Activated T-cell treated with anti-CD3 and anti-CD28 coated beads for 24 hours (primary cell): Measurements from ENCODE around the gene HRH3.

Source experiments
- DNase-seq: peaks from one replicate; pipeline ENCODE4 v3.0.0-alpha.2; 2020; ENCODE audit warnings: low read depth

Gene HRH3

DNA sequence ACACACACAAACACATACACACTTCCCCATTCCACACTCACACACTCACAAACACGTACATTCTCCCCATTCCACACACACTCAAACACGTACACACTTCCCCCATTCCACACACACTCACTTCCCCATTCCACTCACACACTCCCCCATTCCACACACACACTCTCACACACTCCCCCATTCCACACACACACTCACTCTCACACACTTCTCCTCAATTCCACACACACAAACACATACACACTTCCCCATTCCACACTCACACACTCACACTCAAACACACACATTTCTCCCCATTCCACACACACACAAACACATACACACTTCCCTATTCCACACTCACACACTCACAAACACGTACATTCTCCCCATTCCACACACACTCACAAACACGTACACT is 9.6 kb upstream of the HRH3 start:
- DNase-seq = no peak

DNA sequence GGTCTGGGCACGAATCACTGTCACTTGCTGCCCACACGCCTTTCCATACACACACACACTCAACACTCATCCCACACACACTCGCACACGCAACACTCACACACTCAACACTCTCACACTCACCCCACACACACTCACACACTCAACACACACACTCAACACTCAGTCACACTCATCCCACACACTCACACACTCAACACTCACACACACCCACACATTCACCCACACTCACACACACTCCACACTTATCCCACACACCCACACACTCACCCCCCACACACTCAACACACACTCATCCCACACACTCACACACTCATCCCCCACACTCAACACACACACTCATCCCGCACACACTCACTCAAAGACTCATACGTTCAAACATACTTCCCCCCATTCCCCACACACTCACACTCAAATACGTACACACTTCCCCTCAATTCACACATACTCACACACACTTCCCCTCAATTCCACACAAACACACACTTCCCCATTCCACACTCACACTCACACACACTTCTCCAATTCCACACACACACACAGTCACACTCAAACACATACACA is 9.0 kb upstream of the HRH3 start:
- DNase-seq = no peak

DNA sequence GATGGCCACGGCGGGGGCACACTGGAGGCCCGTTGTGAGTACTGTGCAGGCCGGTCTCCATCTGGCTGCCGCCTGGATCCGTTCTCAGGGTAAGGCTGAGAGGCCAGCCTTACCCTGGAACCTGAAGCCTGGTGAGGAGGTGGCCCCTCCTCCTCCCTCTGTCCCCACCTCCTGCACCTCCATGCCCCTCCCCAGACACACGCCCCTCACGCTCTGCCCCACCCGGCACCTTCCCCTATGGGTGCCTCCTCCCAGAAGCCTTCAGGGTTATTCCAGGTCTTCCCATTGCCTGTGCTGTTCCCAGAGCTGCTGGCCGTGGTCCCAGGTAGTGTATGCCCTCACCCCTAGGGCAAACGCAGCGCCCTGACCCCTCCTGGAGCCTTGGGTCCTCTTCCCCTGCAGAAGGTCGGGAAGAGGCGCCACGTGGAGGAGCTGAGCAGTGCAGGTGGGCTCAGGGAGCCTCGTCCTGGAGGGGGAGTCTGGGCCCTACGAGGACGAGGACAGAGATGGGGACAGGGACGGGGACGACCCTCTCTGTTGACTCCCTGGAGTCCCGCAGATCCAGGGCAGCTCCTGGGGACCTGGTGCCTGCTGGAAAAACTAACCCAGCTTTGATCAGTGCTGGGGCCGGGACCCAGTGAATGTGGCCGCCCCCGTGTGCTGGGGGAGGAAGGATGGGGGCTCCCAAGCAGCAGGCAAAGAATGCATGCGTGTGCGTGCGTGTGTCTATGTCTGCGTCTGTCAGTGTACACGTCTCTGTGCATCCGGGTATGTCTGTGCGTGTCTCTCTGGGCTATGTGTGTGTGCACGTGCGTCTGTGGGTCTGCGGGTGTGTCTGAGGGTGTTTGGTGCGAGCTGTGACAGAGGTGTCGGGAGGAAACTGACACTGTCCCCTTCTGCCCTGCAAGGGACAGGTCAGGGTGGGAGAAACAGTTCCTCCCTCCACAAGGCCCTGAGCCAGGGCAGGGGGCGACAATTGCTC is 8.2 kb upstream of the HRH3 start:
- no peak for DNase-seq

DNA sequence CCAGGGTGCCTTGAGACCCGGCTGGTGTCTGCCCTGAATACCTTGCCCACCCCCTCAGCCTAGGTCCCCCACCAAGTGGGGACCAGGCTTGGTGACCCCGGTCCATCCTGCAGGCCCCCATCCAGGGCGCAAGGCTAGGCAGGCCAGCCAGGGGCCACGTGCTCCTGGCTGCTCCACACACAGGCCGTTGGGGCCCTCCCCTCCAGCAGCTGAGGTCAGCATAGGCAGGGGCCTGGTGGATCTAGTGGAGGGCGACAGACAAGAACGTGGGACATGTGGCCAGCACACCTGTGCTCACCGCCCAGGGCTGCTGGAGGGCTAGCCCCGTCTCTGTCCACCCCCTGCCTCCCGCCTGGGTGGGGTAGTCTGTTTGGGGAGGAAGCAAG is 7.5 kb upstream of the HRH3 start:
- no peak for DNase-seq

DNA sequence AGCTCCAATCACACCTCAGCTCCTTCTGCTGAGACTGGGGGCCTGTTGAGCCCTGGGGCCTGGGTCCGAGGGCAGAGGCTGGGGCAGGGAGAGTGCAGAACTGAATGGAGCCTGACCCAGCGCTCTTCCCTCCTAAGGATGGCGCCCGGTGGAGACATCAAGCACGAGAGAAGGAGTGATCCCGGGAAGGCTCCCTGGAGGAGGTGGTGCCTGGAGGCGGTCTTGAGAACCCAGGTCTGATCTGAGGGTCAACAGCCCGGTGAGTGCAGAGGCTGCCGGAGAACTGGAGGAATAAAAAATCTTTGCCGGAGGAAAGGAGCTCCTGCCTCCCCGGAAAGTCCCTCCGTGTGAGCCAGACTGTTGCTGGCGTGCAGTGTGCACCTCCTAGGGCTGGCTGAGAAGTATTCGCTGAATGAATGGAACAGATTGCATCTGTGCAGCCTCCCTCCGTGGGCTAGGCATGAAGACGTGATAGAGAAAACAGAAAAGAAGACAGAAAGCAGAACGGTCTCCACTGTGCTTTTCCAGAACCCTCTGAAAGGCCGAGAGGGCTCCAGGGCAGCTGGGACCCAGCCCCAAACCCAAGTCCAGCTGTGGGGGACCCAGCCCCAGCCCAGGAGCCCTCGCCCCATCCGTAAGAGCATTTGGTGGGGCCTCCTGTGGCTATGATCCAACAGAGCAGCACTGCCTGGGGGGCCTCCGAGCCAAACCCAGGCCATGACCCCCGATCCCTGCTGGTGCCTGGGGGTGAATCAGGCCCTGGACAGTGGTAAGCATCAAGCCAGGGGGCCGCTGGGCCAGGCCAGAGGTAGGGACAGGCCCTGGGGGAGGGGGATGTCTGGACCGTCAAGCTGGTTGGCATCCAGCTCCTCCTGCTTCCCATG is 6.9 kb upstream of the HRH3 start:
- DNase-seq = no peak

DNA sequence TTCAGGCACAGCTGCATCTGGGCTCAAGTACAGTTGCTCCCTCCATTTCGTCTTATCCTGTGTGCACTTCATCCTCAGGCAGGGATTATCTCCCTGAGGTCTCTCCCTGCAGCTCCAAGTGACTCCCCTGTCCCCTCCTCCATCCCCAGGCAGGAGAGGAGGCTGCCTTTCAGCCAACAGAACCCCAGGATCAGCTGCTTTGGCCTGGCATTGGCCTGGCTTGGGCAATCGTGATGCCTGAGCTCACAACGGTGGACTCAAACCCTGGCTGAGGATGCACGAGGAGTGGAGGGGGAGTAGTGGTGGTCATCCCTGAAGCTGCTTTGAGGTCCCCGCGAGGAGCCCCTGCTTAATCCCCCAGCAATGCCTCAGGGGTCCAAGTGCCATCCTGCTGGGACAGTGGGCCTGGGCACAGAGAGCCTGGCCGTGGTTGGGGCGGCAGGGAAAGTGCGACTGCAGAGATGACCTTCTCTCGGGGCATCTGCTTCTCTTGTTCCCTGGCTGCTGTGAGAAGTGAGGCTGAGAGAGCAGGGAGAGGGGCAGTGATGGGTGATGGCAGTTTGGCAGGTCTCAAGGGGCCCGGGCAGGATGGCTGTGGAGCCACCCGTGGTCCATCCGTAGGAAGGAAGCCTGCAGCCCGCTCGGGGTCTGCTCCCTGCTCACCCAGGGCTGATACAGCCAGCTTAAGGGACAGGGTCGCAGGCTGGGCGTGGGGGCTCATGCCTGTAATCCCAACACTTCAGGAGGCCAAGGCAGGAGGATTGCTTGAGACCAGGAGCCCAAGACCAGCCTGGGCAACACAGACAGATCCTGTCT is 6.0 kb upstream of the HRH3 start:
- no peak for DNase-seq

DNA sequence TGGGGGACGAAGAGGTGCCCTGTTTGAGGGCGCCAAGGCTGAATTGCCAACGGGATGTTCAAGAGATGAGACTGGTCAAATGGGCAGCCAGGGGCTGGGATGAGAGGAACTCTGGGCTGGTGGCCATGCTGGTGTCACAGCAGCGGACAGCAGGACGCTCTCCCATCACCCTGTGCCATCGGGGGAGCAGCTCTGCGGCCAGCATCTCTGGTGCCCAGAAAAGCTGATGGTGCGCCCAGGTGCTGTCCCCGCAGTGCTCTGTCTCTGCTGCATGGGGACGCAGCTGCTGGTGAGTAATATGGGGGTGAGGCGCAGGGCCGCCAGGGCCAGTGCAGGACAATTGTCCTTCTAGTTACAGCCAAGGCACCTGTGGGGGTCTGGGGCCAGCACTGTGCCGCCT is 4.9 kb upstream of the HRH3 start:
- DNase-seq = no peak

DNA sequence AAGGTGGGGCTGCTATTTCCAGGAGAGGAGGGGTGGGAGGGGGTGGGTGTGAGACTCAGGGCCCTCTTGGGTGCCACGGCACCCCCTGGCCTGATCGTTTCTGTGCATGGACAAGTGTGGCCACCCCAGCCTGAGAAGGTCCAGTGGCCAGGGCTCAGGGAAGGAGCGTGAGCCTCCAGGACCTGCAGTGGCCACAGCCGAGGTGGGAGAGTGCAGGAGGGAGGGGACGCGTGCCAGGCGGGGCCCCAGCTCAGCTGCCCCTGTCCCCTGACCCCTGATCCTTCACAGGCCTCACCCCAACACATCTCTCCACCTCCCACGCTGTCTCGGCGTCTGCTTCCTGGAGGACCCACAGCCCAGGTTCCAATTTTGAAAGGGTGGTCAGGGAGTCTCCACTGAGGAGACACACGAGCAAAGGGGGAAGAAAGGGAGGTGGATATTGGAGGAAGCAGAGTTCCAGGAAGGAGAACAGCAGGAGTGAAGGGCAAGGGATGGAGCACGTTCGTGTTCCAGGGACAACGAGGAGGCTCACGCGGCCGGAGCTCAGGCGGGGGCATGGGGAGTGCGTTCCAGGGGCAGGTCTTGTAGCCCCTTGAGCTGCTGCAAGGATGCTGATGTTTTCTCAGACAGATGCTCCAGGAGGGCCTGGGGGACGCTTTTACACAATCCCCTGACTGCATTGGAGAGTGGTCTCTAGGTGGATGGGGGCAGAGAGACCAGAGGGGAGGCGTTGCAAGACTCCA is 4.2 kb upstream of the HRH3 start:
- DNase-seq = no peak

DNA sequence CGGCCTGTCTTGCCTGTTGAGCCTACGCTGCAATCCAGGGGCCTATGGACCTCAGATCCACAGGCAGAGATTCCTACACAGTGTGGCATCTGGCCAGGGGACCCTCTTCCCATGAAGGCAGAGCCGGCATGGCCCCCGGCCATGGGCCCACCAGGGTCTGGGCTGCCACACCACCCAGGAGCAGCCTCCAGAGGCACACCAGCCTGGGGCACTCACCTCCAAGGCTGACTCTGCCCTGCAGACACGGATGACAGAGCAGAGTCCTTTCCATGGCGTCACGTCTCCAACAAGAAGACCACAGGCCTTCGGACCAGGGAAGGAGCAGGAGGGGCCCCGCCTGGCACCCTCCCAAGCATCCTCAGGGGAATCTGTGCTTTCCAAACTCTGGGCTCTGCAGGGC is 3.5 kb upstream of the HRH3 start:
- no peak for DNase-seq

DNA sequence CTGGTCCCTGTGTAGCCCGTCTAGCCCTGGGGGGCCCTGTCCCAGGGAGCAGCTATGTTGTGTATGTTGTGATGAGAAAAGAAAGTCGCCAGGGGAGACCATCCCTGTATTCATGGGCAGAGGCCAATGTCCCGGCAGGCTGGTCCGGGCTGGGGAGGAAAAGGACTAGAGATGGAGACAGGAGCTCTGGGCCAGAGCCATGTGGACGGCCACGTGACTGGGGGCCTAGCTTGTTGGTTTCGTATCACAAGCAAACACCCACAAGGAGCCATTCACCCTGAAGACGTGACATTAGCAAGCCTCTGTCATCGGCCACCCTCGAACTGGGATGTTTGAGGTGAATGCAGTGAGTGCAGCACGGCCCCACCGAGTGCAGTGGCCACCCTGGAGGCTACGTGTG is 2.9 kb upstream of the HRH3 start:
- no peak for DNase-seq

DNA sequence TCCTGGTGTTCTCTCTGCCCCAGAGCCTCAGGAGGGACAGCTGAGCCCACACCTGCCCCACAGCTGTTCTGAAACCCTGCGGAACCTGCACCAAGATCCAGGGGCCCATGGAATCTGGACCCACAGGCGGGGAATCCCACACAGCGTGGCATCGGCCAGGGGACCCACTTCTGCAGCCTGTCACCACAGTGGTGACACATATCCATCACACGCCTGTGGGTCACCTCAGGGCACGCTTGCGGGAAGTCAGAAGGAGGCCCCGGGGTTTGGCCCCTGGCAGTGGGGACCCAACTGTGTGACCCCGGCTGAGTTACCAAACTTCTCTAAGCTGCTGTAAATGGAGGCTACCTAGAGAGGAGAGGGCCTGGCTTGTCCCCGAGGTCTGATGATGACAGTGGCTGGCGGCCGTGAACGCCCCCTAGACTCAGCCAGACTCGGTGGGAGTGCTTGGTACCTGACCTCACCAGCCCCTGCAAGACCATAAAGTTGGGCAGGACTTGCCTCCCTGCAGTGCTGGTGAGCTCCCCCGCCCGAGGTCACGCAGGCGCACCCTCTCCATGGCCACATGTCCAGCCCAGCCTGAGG is 2.3 kb upstream of the HRH3 start:
- no peak for DNase-seq

DNA sequence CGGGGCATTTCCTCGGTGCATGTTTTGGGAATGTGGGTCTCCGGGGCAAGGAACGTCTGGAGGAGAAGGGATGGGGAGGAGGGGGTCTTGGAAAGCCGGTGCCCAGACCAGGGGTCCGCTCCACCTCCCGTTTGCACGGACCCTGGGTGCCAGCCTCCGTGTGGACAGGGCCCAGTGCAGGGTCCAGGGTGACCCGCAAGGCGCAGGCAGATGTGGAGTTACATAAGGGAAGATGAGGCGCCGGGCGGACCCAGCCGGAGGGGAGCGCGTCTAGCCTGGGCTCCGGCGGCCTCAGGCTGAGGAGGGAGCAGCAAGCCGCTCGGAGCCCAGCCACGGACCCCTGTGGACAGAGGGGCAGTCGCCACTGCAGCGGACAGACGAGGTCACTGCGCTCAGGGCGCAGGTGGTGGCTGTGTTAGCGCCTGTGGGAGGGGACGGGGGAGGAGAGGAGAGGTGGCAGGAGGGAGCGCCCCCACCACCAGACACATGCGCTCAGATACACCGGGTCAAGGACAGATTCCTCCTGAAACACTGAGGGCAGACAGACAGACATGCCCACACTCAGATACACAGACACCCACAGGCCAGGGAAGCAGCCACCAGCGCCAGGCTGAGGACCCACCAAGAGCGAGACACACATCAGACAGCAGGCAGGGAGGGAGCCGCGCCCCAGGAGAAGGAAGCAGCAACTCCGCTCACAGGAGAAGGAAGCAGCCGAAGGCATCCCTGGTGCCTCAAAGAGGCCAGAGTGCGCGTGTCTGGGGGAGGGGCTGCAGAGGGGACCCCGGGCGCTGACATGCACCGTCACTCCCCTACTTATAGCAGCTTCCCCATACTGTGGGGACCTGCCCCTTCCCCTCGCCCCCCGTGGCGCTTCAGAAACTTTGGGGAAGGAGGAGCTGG is 839 bp upstream of the HRH3 start:
- DNase-seq = no peak

DNA sequence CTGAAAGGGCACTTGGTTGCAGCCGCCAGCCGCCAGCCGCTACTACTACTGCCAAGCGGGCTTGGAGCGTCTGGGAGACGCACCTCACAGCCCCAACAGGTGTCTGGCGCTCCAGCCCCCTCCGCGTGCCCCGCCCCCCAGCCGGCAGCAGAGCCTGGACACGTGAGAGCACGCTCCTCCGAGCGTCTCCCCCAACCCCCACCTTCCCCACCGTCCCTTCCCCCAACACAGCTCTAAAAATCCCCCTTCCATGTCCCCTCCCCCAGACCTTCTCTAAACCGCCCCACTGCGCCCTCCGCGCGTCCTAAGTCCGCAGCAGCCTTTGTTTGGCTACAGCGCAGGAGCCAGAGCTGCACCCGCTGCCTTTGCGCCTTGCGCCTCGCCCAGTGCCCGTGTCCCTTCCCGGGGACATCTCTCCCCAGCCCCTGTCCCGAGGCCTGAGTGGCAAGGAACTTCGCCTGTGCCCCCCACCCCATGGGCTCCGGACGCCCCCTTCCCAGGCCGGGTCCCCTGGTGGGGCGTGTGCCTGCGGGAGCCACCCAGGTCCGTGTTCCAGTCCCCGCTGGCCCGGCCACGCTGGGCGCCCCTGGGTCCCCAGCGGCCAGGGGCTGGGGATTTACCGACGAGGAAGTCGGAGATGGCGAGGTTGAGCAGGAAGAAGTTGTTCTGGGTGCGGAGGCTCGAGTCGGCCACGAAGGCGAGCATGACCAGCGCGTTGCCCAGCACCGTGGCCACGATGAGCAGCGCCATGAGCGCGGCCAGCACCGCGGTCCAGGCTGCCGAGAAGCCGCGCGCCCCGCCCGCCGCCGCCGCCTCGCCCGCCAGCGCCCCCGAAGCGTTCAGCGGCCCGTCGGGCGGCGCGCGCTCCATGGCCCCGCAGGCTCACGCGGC is 732 bp downstream of the HRH3 start:
- no peak for DNase-seq

DNA sequence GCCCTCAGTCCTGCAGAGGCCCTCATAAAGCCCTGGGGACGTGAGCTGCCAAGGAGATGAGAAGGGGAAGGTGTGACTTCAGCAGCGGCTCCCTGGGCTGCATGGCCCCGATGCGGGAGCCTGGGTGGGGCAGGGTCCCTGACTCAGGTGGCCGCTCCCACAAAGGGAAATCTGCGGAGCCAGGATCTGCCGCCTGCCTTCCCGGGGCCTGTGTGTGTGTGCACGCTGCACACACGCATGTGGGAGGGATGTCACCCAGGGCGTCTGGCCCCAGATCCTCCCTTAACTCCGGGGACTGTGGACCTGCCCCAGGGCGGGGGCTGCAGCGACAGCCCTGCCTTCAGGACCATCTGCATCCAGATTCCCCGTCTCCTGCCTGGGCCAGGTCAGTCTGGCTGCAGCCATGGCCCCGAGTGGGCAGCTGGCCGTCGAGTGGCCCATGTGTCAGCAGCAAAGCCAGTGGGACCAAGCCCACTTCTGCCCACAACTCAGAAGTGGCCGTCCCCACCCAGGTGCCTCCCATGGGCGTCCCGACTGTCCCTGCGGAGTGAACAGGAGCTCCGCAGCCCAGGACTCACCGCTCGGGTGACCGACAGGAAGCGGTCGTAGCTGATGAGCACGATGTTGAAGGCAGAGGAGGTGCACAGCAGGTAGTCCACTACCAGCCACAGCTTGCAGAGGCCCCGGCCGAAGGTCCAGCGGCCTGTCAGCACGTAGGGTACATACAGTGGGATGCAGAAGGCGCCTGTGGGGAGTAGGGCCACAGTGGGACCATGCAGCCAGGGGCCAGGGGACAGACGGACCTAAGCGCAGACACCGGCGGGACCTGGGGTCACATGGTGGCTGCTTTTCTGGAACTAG is 1.9 kb downstream of the HRH3 start:
- no peak for DNase-seq

DNA sequence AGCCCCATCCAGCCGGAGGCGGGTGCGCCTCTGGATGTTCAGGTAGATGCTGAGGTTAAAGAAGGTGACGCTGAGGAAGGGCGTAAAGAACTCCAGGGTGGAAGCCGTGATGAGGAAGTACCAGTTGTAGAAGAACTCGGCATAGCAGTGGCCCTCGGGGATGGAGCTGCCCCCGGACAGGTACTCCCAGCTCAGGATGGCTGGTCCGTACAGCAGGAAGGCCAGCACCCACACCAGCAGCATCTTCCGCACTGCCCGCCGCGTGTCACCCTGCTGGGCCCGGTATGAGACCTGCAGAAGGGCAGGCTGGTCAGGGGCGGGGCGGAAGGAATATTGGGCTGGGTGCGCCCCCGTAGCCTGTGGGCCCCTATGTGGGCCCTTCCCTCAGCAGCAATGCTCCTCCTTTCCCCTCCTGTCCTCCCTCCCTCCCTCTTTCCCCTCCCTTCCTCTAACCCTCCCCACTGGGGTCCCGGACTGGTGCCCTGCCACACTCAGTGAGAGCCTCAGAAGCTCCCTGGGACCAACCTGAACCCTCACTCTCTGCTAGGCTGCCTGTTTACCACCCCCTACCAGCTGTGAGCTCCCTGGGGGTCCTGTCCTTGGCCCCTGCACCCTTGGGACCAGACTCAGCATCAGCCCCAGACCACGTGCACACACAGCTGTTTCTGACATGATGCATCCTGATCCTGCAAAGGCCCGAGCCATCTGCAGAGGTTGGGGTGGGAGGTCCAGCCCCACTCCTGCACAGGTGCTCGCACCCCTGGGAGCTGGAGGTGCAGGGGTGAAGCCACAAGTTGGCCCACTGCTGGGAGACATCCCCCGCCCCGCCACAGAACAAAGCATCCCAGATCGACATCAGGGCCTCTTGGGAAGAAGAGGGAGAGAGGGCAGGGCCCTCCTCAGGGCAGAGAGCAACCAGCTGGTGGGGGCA is 3.2 kb downstream of the HRH3 start:
- DNase-seq = no peak

DNA sequence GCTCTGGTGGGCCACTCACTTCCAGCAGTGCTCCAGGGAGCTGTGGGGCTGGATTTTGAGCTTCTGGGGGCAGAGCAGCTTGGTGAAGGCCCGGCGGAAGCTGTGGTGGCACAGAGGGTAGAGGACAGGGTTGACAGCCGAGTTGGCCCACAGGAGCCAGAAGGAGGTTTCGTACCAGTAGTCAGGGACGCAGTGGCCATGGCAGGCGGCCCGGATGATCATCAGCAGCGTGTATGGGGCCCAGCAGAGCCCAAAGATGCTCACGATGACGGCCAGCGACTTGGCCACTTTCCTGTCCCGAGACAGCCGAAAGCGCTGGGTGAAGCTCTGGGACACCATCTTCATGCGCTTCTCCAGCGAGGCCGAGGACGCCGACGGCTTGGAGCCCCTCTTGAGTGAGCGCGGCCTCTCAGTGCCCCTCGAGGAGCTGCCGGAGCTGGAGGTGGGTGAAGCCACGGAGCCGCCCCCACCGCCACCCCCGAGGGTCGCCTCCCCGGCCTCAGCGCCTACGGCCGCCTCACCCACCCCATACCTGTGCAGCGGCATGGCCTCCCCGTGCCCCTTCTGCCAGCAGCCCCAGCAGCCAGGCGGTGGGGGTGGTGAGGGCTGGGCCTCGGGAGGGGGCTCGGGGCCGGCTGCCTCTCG is 4.0 kb downstream of the HRH3 start:
- DNase-seq = no peak
